Vagina (tissue), 2 donors: ENCODE data around the gene CD48. TPM values are rescaled to one million over a fixed set of nuclear protein-coding genes. Genes with fewer than 3 reads are reported as not detected.

Experiments used
- DNase-seq, 2 donors: peaks; one replicate each; pipeline ENCODE4 v3.0.0-alpha.2; 2017; ENCODE audit errors: extremely low spot score in 2 of 2
- H3K27ac ChIP-seq: fragments of 200-600 bp; sonication (generic); one replicate; pipeline ENCODE4 v1.5.1; 2019
- H3K27me3 ChIP-seq: fragments of 200-600 bp; sonication (generic); one replicate; pipeline ENCODE4 v1.5.1; 2019
- H3K36me3 ChIP-seq, 2 donors: fragments of 200-600 bp; sonication (generic); one replicate each; pipeline ENCODE4 v1.5.1; 2017 to 2019
- H3K4me1 ChIP-seq: fragments of 200-600 bp; sonication (generic); one replicate; pipeline ENCODE4 v1.5.1; 2019
- H3K4me3 ChIP-seq, 2 donors: fragments of 200-600 bp; sonication (generic); 1 replicate in 1 of 2; 2 replicates in 1 of 2; pipeline ENCODE4 v1.5.1; 2016 to 2019
- H3K9me3 ChIP-seq: fragments of 200-600 bp; sonication (generic); one replicate; pipeline ENCODE4 v1.5.1; 2019
- CTCF ChIP-seq, 3 experiments: fragments of 450-650 bp in 2 of 3; fragments of 200-600 bp in 1 of 3; sonication (generic) in 1 of 3; IDR thresholded peaks; one replicate each; pipeline ENCODE4 v1.5.1; 2017 to 2019; ENCODE audit warnings: antibody characterized with exemption in 3 of 3, mild to moderate bottlenecking in 2 of 3, moderate library complexity in 2 of 3
- POLR2A ChIP-seq, 2 donors: fragments of 450-650 bp; IDR thresholded peaks; one replicate each; pipeline ENCODE4 v1.6.1; 2017; ENCODE audit warnings: antibody characterized with exemption in 2 of 2, mild to moderate bottlenecking in 2 of 2, moderate library complexity in 2 of 2
- POLR2AphosphoS5 ChIP-seq, 2 donors: sonication (generic); formaldehyde crosslinking; IDR thresholded peaks; one replicate each; pipeline ENCODE4 v1.9.0; 2017; ENCODE audit warnings: antibody characterized with exemption in 2 of 2, mild to moderate bottlenecking in 2 of 2, low read depth in 1 of 2; ENCODE audit not compliant: insufficient read depth in 1 of 2
- intact Hi-C: fragments of 100-400 bp; cut with DNase I; formaldehyde crosslinking; loops from one replicate; pipeline ENCODE4 v1.15.1; 2023
- total RNA-seq: library from RNA; depleted of rRNA; stranded (reverse); fragments of >200 nt; gene quantifications from one replicate; pipeline ENCODE4 v1.2.3, GENCODE V29; 2016

Gene CD48
- total RNA-seq, 1 donor from 2014 or later = 4.7 TPM

DNA sequence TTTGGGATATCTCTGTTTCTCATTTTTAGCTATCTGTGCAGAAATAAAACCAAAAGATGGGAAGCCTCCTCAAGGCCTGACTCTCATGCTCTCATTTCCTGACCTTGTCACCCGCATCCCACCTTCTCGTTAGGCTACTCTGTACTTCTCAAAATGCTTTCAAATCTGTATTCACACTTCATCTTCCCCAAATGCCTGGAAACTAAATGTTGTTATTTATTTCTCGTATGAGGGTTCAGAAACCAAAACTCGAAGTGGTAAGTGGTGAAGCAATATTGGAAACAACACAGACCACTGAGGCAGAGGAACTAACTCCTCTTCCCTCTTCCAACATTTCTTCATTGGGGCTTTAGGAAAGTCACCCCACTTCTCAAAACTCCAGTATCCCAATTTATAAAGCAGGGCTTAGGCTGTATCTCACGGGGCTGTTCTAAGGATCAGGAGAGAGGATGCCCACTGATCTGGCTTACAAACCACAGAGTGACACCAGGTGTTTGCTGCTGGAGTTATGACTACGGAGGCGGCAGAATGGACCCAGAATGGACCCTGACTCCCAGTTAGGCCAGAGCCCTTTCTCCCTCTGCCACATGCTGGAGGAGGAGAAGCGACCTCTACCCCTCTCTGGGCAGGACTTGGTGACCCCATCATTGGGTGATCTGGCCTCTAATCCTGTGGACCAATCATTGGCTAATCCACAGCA, 31.0 kb upstream of the CD48 start:
- no peaks in the 10 kb centered on the region for H3K36me3 ChIP-seq

DNA sequence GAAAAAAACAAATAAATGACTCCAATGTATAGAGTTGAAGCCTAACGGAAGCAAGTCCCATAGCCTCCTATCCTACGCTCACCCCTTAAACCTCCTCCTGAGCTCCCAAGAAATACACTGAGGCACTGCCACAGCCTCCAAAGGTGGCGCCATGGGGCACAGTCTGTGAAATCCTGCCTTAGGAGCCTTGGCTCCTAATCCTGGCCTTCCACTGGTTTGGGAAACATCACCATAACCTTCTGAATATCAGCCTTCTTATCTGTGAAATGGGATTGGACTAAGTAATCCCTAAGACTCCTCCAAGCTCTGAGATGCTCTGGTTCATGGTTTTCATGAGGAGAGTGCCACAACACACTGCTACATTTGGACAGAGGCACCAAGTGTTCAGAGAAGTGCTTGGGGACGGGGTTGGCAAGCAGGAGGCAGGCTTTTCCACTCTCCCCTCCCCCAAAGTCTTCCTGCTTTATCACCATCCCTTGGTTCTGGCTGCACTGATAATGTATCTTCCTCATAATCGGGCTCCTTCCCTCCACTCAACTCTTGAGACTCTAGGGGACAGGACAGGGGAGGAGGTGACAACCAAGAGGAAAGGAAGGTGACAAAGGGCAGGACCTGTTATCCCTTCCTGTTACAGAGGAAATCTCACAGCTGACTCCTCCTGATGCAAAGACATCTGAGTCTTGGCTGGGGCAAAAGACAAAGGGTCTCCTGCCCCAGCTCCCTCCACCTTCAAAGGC, 30.2 kb upstream of the CD48 start:
- no peak for TF ChIP-seq CTCF (IDR thresholded peaks at IDR 0.05)
- no peak for TF ChIP-seq POLR2AphosphoS5 (IDR thresholded peaks at IDR 0.05; ENCODE audit: insufficient read depth in 1 of 2, low read depth in 1 of 2)
- TF ChIP-seq POLR2A (IDR thresholded peaks at IDR 0.05) = no peak

More for the DNA sequence above, 31.0 kb upstream of the CD48 start:
- Histone ChIP-seq H3K9me3 (no peaks in the 10 kb centered on the region), H3K4me3 (no peak overlapping the region), H3K27me3 (no peaks in the 10 kb centered on the region), H3K4me1 (no peaks in the 10 kb centered on the region), H3K27ac (no peak overlapping the region)
- peak in 1 of 2 donors; percentile 52 for DNase-seq
- TF ChIP-seq POLR2A (IDR thresholded peaks at IDR 0.05) (no peak), POLR2AphosphoS5 (IDR thresholded peaks at IDR 0.05; ENCODE audit: insufficient read depth in 1 of 2, low read depth in 1 of 2) (no peak)
- intact Hi-C loops = no loop called here

DNA sequence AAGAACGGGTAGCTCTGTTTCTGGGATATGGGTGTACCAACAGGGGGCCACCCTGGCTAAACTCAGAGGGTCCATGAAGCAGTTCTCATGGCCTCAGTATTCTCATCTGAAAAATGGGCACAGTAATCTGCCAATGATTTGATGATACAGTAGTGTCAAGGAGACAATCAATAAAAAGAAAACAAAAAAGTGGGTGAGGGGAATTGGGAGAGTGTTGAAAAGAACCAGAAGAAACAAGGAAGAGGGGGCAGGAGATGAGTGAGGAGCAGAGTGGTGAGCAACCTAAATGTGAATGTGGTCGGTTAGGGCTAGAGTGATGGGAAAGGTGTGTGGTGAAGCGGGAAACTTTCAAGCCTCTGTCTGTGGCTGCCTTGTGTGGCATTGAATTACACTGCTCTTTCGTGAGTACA, 29.5 kb upstream of the CD48 start:
- no peaks in the 10 kb centered on the region for H3K4me1 ChIP-seq
- no peak overlapping the region for H3K27ac ChIP-seq
- TF ChIP-seq POLR2AphosphoS5 (IDR thresholded peaks at IDR 0.05; ENCODE audit: insufficient read depth in 1 of 2, low read depth in 1 of 2) (no peak), CTCF (IDR thresholded peaks at IDR 0.05) (no peak), POLR2A (IDR thresholded peaks at IDR 0.05) (no peak)
- no peaks in the 10 kb centered on the region for H3K9me3 ChIP-seq
- intact Hi-C loops = no loop called here
- no peaks in the 10 kb centered on the region for H3K36me3 ChIP-seq
- no peak overlapping the region for H3K4me3 ChIP-seq
- H3K27me3 ChIP-seq = no peaks in the 10 kb centered on the region
- peak in 1 of 2 donors; percentile 6 for DNase-seq

More for the DNA sequence above, 30.2 kb upstream of the CD48 start:
- DNase-seq = peak in 1 of 2 donors; percentile 34
- H3K27me3 ChIP-seq = no peaks in the 10 kb centered on the region
- H3K36me3 ChIP-seq = no peaks in the 10 kb centered on the region
- intact Hi-C loops = no loop called here
- no peak overlapping the region for H3K27ac ChIP-seq
- no peak overlapping the region for H3K4me3 ChIP-seq
- H3K9me3 ChIP-seq = no peaks in the 10 kb centered on the region
- H3K4me1 ChIP-seq = no peaks in the 10 kb centered on the region

DNA sequence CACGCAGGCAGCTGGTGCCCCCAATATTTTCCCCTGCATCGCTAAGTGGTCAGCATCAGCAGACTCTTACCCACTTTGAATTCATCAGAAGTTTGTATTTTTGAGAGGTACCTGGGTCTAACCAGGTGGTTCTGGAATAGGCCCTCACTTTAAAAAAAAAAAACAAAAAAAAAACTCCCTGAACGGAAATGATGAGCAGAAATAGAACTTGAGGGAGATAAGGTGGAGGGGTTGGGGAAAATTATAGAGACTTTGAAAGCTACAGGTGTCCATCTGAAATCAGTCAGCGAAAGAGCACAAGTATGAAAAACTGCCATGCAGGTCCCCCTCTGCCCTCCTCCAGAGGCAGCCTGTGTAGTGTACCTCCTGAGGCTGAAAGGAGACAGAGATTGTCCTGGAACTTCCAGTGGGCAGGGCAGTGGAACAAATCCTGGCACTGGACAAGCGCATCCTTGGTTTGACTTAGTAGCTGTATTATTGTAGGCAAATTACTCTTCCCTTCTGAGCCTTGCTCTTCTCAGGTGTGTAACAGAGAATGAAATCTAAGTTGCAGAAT, 28.6 kb upstream of the CD48 start:
- H3K27ac ChIP-seq = no peak overlapping the region
- peak in 1 of 2 donors; percentile 20 for DNase-seq
- intact Hi-C loops = no loop called here
- no peaks in the 10 kb centered on the region for H3K36me3 ChIP-seq
- TF ChIP-seq POLR2A (IDR thresholded peaks at IDR 0.05) (no peak), CTCF (IDR thresholded peaks at IDR 0.05) (no peak), POLR2AphosphoS5 (IDR thresholded peaks at IDR 0.05; ENCODE audit: insufficient read depth in 1 of 2, low read depth in 1 of 2) (no peak)
- no peak overlapping the region for H3K4me3 ChIP-seq
- H3K27me3 ChIP-seq = no peaks in the 10 kb centered on the region
- no peaks in the 10 kb centered on the region for H3K9me3 ChIP-seq
- H3K4me1 ChIP-seq = no peaks in the 10 kb centered on the region

GRCh38 chr1:160739098-160739511, 27.5 kb upstream of the CD48 start, which contains the start of gene SLAMF7:
TSS of gene SLAMF7 (plus strand) at chr1:160739247. CDS start at chr1:160739302, 55 bp downstream.
- peak in 1 of 2 donors; percentile 70 for DNase-seq
- intact Hi-C loops = no loop called here
- peak within 1 kb of the TSS in 1 of 2 donors; percentile 14 for H3K4me3 ChIP-seq
- H3K27ac ChIP-seq = no peak within 1 kb of the TSS
- no peaks in the 10 kb centered on the region for H3K9me3 ChIP-seq
- H3K4me1 ChIP-seq = no peaks in the 10 kb centered on the region
- H3K36me3 ChIP-seq = no peaks in the 10 kb centered on the region
- no peaks in the 10 kb centered on the region for H3K27me3 ChIP-seq
- no peak for TF ChIP-seq POLR2A (IDR thresholded peaks at IDR 0.05)
- peak in 1 of 2 donors; percentile 71 for TF ChIP-seq POLR2AphosphoS5 (IDR thresholded peaks at IDR 0.05; ENCODE audit: insufficient read depth in 1 of 2, low read depth in 1 of 2)
